Inferior parietal cortex (tissue), 1 donor: ENCODE measurements around the gene SDS.
"Not testable (repeated sequence)": the region's sequence is repeated elsewhere in the genome, so short reads cannot be mapped to it uniquely, and the experiment has no call there.

Experiments used
- DNase-seq: peaks from one replicate; pipeline ENCODE4 v3.0.0-alpha.2; 2016; ENCODE audit errors: extremely low spot score

Gene SDS

DNA sequence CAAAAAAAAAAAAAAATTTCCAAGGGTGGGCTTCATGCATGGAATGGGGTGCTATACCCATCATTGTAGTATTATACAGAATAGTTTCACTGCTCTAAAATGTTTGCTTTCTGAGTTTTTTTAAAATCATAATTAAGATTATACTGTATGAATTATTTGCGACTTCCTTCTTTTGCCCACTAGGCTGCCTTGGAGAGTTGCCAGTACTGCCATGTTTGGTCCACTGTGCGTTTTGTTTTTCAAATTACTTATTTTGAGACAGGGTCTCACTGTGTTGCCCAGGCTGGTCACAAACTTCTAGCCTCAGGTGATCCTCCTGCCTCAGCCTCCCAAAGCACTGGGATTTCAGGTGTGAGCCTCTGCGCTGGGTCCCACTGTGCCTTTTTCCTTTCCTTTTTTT, 25.4 kb downstream of the SDS start:
- DNase-seq, result no peak

GRCh38 chr12:113374823-113375428, 28.8 kb downstream of the SDS start:
- no peak for DNase-seq

GRCh38 chr12:113373969-113374368, 29.7 kb downstream of the SDS start:
- no peak for DNase-seq

GRCh38 chr12:113373440-113373839, 30.2 kb downstream of the SDS start:
- DNase-seq, result no peak

- no peak for DNase-seq
Measured at GRCh38 chr12:113372371-113372770, 31.3 kb downstream of the SDS start.

- DNase-seq, result no peak
Measured at GRCh38 chr12:113371808-113372207, 31.9 kb downstream of the SDS start.

- no peak for DNase-seq
Measured at GRCh38 chr12:113370923-113371682, 32.6 kb downstream of the SDS start.

DNA sequence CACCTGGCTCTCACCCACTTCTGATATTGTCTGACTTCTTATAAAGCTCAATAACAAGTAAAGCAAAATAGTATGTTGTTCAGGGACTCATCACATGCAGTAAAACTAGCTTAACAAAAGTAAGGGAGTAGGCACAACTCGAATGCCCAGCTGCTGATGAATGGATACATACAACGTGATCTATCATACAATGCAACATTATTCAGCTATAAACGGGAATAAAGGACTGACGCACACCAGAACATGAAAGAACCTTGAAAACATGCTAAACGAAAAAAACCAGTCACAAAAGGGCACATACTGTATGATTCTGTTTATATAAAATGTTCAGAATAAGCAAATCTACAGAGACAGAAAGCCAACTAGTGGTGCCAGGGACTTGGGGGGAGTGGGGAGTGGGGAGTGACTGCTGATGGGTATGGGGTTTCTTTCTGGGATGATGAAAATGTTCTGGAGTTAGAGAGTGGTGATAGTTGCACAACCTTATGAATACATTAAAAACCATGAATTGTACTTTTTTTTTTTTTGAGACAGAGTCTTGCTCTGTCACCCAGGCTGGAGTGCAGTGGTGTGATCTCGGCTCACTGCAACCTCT, 34.2 kb downstream of the SDS start:
- DNase-seq, result peak; percentile 47

GRCh38 chr12:113368331-113368730, 35.4 kb downstream of the SDS start:
- no peak for DNase-seq

DNA sequence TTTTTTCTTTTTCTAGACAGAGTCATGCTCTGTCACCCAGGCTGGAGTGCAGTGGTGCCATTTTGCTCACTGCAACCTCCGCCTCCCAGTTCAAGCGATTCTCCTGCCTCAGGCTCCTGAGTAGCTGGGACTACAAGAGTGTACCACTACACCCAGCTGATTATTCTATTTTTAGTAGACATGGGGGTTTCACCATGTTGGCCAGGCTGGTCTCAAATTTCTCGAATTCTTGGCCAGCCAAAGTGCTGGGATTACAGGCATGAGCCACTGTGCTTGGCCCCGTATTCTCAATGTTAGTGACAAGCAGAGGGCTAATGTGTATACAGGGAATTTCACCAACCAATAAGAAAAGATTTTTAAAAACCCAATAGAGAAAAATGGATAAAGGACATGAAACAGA, 36.9 kb downstream of the SDS start:
- DNase-seq, result no peak

GRCh38 chr12:113365639-113366395, 37.9 kb downstream of the SDS start:
- DNase-seq, result no peak

GRCh38 chr12:113364698-113365097, 39.0 kb downstream of the SDS start:
- no peak for DNase-seq

DNA sequence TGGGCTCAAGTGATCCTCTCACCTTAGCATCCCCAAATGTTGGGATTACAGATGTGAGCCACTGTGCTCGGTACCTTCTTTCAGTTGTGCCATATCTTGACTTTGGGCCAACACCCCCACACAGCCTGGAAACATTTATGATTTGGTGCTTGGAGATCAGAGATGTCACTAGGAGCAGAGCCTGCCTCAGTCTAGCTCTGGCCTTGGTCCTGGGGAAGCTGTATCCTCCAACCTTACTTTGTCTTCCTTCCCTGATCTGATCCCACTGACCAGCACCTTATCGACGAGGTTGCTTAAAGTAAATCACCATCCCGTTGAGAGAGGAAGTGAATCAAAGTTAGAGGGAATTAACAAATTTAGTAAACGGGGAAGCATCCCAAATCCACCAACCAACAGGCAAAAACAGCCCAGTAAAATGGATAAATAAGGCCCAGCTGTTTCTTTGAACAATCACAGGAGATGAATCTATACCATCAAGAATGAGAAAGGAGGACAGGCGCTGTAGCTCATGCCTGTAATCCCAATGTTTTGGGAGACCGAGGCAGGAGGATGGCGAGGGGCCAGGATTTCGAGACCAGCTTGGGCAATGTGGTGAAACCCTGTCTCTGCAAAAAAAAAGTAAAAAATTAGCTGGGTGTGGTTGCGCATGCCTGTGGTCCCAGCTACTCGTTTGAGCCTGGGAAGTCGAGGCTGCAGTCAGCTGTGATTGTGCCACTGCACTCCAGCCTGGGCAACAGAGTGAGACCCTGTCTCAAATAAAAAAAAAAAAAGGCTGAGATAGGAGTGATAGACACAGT, 41.9 kb downstream of the SDS start:
- no peak for DNase-seq

DNA sequence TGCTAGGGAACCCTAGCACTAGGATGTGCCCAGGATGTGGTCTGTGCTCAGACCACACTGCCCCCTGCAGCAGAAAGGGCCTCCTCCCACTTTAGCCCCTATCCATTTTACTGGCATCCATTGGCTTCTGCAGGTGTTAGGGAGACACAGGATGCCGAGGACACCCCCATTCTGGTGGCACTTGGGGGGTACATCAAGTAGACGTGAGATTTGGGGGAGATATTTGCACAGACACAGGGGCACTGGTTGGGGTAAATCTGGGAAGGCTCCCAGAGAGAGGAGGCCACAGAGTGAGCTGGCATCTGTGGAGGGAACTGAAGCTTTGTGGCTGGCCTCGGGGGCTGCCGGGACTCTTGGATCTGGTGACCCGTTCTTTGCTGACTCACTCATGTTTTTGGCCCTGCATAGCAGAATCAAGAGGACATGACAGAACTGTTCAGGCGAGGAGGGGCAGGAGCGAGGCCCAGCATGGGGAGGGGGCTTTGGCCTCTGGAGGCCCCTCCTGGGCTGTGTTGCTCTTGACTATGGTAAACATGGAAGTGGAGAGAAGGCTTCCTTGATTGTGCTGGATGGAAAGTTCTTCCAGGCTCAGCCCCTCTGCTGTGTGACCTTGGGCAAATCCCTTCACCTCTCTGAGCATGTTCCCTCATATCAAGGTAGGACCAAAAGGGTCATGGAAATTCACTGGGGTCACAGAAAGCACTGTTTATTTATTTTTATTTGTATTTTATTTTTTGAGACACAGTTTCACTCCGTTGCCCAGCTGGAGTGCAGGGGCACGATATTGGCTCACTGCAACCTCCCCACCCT, 43.5 kb downstream of the SDS start:
- no peak for DNase-seq

DNA sequence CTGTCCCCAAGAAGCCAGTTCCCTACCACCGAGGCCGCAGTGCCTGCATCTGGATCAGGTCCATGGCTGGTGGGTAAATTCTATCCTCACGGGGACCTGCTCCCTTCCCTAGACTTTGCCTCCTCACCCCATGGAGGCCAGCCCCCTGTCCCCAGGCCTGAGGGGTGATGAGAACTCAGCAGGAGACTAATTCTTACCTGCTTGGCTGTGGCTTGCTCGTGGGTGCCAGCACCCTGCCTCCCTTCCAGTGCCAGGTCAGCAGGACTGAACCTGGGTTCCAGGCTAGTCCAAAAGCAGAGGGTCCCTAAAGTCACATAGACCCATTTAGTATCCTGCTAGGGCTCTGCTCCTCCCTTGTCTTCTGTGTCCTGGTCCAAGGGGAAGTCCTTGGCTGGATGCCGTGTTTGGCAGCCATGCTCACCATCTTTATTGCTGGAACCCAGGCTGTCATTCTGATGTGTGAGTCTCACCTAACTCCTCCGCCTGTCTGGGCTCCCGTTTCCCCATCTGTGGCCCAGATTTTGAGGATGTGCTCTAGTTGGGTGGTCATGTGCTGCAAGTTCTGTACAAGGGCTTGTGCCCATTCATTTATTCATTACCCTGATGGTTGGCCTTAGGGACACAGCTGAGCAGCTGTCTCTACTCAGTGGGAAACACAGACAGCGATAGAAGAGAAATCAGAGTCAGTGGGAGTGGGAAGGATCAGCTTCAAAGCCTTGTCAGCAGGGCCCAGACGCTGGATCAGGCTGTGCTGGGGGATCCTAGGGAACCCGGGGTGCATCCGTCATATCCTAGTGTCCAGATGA, 44.4 kb downstream of the SDS start:
- DNase-seq, result peak; percentile 78

DNA sequence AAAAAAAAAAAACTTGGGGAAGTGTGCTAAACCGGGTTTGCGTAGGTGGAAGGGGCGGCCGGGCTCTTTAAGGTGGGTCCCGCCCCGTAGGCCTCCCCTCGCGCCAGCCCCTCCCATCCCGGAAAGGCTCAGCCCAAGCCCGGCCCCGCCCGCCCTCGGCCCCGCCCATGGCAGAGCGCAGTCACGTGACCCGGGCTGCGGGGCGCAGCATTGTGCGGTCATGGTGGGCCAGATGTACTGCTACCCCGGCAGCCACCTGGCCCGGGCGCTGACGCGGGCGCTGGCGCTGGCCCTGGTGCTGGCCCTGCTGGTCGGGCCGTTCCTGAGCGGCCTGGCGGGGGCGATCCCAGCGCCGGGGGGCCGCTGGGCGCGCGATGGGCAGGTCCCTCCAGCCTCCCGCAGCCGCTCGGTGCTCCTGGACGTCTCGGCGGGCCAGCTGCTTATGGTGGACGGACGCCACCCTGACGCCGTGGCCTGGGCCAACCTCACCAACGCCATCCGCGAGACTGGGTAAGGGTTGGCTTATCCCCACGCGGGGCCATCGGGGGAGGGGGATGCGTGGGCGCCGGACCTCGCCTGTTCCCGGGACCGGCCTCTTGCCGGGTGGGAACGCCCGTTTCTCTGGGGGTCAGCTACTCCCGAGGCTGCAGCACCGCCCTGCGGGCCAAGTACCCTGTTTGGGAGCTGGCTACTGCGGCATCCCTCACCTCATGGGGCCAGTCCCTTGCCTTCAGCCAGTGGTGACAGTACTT, 45.1 kb downstream of the SDS start, which contains the start of gene PLBD2:
TSS of gene PLBD2 (plus strand) at position 207 of the 752 bp plus-strand sequence. CDS start at position 221, 14 bp downstream.
- peak; percentile 87 for DNase-seq

DNA sequence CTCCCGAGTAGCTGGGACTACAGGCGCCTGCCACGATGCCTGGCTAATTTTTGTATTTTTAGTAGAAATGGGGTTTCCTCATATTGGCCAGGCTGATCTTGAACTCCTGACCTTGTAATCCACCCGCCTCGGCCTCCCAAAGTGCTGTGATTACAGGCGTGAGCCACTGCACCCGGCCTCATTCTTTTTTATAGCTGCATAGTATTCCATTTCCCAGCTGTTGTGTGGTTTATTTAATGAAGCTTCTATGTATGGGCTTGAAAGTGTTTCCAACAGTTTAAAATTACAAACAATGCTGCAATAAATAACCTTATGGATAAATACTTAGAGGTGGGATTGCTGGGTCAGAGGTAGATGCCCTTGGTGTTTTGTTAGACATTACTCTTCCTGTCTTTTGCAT, 49.5 kb downstream of the SDS start:
- not testable (repeated sequence) for DNase-seq

DNA sequence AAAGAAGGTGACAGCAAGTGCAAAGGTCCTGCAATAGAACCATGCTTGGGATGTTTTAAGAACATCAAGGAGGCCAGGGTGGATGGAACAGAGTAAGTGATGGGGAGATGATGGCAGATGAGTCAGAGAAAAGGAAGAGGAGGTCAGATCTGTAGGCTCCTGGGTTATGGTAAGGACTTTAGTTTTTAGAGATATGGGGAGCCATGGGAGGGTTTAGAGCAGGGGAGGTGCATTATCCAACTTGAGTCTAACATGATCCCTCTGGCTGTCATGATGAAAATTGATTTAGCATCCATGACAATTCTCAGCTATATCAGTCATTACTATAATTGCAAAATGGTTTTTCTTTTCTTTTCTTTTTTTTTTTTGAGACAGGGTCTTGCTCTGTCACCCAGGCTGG, 52.6 kb downstream of the SDS start:
- no peak for DNase-seq
